ENCODE measurements around the gene CBLL2.
"Not testable (repeated sequence)": the region's sequence is repeated elsewhere in the genome, so short reads cannot be mapped to it uniquely, and the experiment has no call there.

CBLL2 gene, protein sequence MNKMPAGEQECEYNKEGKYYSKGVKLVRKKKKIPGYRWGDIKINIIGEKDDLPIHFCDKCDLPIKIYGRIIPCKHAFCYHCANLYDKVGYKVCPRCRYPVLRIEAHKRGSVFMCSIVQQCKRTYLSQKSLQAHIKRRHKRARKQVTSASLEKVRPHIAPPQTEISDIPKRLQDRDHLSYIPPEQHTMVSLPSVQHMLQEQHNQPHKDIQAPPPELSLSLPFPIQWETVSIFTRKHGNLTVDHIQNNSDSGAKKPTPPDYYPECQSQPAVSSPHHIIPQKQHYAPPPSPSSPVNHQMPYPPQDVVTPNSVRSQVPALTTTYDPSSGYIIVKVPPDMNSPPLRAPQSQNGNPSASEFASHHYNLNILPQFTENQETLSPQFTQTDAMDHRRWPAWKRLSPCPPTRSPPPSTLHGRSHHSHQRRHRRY

GRCh38 chrX:22272613-22273012 lies at the start of gene CBLL2:
TSS of gene CBLL2 (plus strand) at chrX:22272913. CDS start at chrX:22272992, 79 bp downstream.
- DNase-seq: no peak

GRCh38 chrX:22234380-22234779 lies 38.3 kb upstream of the CBLL2 start:
- DNase-seq: no peak

- no peak for DNase-seq
These were observed 35.2 kb upstream of the CBLL2 start for GRCh38 chrX:22237479-22237878.

- DNase-seq: no peak
These were observed 26.1 kb upstream of the CBLL2 start for GRCh38 chrX:22246620-22247019.

GRCh38 chrX:22247169-22247568 lies 25.5 kb upstream of the CBLL2 start:
- no peak for DNase-seq

- no peak for DNase-seq
These were observed 24.3 kb upstream of the CBLL2 start for GRCh38 chrX:22248401-22248800.

- no peak for DNase-seq
These were observed 23.3 kb upstream of the CBLL2 start for GRCh38 chrX:22249371-22249770.

DNA sequence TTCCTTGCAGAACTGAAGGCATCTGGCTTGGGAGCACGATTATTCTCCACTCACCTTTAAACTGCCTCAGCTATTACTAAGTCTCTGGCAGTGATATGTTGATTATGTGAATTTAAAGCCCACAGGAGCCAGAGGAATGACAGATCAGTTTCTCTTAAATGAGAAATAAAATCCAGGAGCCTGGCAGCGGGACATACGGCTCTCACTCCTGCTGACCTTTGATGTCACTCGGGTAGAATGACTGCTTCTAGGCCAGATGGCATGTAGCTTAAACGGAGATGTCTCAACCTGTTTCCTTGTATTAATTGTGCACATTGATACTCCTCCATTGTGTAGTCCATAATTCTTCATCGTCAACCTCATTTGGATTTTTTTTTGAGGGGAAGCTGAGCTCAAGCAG lies 4.0 kb upstream of the CBLL2 start:
- no peak for DNase-seq

- DNase-seq: no peak
These were observed 1.1 kb downstream of the CBLL2 start for GRCh38 chrX:22273714-22274317.

- no peak for DNase-seq
These were observed 4.1 kb downstream of the CBLL2 start for GRCh38 chrX:22276781-22277180.

- DNase-seq: no peak
These were observed 5.7 kb downstream of the CBLL2 start for GRCh38 chrX:22278375-22278774.

- DNase-seq: not testable (repeated sequence)
These were observed 16.5 kb downstream of the CBLL2 start for GRCh38 chrX:22289209-22289608.

DNA sequence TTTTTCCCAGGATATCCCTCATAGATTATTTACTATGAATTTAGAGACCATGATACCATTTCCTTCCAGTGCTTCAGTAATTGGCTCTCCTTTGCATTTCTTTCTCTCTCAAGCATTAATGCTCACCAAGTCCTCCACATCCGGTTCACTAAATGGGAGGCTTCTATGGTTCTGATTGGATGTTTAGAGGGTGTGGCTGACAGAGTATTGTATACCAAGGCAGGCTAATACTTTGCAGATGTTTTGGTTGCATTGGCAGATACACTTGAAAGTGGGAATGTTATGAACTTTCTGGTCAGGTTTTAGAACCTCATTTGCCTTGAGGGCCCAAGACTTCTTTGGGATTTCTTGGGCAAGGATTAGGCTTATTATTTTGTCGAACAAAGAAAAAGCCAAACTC lies 24.2 kb downstream of the CBLL2 start:
- no peak for DNase-seq

DNA sequence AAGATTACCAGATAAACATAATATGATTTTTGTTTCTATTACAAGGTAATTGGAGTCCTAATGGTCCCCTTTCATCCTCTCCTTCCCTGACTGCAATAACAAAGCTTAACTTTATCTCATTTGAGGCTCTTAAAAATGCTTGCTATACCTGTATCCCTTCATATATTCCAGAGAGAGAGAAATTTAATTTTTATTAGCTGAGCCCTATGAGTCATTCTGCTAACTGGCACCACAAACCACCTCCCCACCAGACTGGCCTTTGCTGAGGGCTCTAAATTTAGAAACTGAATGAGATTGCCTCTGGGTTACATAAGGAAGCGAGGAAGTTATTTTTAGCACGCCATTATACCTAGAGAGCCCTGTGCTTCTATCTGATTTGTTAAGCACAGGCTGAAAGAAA lies 27.4 kb downstream of the CBLL2 start:
- peak; percentile 28 for DNase-seq

GRCh38 chrX:22310779-22311178 lies 38.1 kb downstream of the CBLL2 start:
- no peak for DNase-seq

GRCh38 chrX:22313766-22314165 lies 41.1 kb downstream of the CBLL2 start:
- no peak for DNase-seq

GRCh38 chrX:22314211-22314610 lies 41.5 kb downstream of the CBLL2 start:
- DNase-seq: no peak

GRCh38 chrX:22314692-22315091 lies 42.0 kb downstream of the CBLL2 start:
- no peak for DNase-seq

- no peak for DNase-seq
These were observed 42.4 kb downstream of the CBLL2 start for GRCh38 chrX:22315151-22315550.

- no peak for DNase-seq
These were observed 47.6 kb downstream of the CBLL2 start for GRCh38 chrX:22320236-22320873.

GRCh38 chrX:22323541-22323940 lies 50.8 kb downstream of the CBLL2 start:
- DNase-seq: no peak
